CD4-positive, CD25-positive, alpha-beta regulatory T cell (primary cell): ENCODE measurements around the gene DCAF8. TPM values are rescaled to one million over a fixed set of nuclear protein-coding genes. Genes with fewer than 3 reads are reported as not detected.

Source experiments
- ATAC-seq, 2 donors: fragments of 150-1000 bp; cut with Tn5 transposase; one replicate each; pipeline ENCODE4 v1.10.0; 2021; ENCODE audit warnings: low read depth in 2 of 2, moderate number of reproducible peaks in 2 of 2, moderate library complexity in 1 of 2
- DNase-seq, 3 donors: peaks; one replicate each; pipeline versions ENCODE4 v3.0.0 to v3.0.0-alpha.2; 2012 to 2022; ENCODE audit warnings: mixed read lengths in 1 of 3
- H3K27ac ChIP-seq: one replicate; pipeline ENCODE4 v1.7.0; 2013; ENCODE audit warnings: mild to moderate bottlenecking, low read length; ENCODE audit not compliant: insufficient read depth, poor library complexity, severe bottlenecking
- H3K27me3 ChIP-seq: one replicate; pipeline ENCODE4 v1.7.0; 2013; ENCODE audit warnings: low read length; ENCODE audit not compliant: control insufficient read depth, insufficient read depth
- H3K36me3 ChIP-seq: one replicate; pipeline ENCODE4 v1.7.0; 2013; ENCODE audit warnings: mild to moderate bottlenecking, low read length, moderate library complexity; ENCODE audit not compliant: control insufficient read depth, insufficient read depth
- H3K4me1 ChIP-seq: 2 replicates; pipeline ENCODE4 v1.7.0; 2013; ENCODE audit warnings: mild to moderate bottlenecking, low read length; ENCODE audit not compliant: insufficient read depth, control insufficient read depth, poor library complexity, severe bottlenecking
- H3K4me3 ChIP-seq: one replicate; pipeline ENCODE4 v1.7.0; 2013; ENCODE audit warnings: low read depth, mild to moderate bottlenecking, low read length, moderate library complexity
- H3K9me3 ChIP-seq, 2 experiments: 1 replicate in 1 of 2; 2 replicates in 1 of 2; pipeline ENCODE4 v1.7.0; 2013; ENCODE audit warnings: low read length in 2 of 2, mild to moderate bottlenecking in 1 of 2, moderate library complexity in 1 of 2; ENCODE audit not compliant: control insufficient read depth in 2 of 2
- H3K27ac Mint-ChIP-seq, 3 donors: one replicate each; pipeline ENCODE4 v1.8.0; 2020 to 2022; ENCODE audit warnings: mild to moderate bottlenecking in 3 of 3, mixed read lengths in 3 of 3, moderate library complexity in 2 of 3
- H3K27me3 Mint-ChIP-seq: one replicate; pipeline ENCODE4 v1.8.0; 2022; ENCODE audit warnings: mild to moderate bottlenecking, mixed read lengths
- H3K36me3 Mint-ChIP-seq: one replicate; pipeline ENCODE4 v1.8.0; 2020; ENCODE audit warnings: mixed read lengths
- H3K4me1 Mint-ChIP-seq, 4 donors: one replicate each; pipeline ENCODE4 v1.8.0; 2020 to 2022; ENCODE audit warnings: mixed read lengths in 4 of 4, mild to moderate bottlenecking in 1 of 4
- H3K4me3 Mint-ChIP-seq, 4 donors: one replicate each; pipeline ENCODE4 v1.8.0; 2020 to 2022; ENCODE audit warnings: mild to moderate bottlenecking in 4 of 4, mixed read lengths in 4 of 4, moderate library complexity in 3 of 4
- H3K9me3 Mint-ChIP-seq, 7 donors: one replicate each; pipeline ENCODE4 v1.8.0; 2020 to 2022; ENCODE audit warnings: mixed read lengths in 7 of 7, mild to moderate bottlenecking in 3 of 7, moderate library complexity in 2 of 7
- polyA plus RNA-seq, 4 donors: library from polyadenylated mRNA; unstranded; fragments of 300-500 nt; fragmentation: Illumina TruSeq; gene quantifications; one replicate each; pipeline ENCODE4 v1.2.3, GENCODE V29; 2021
- total RNA-seq: library from RNA; stranded (reverse); gene quantifications from one replicate; pipeline ENCODE4 v1.2.3, GENCODE V29; 2022

The DCAF8 gene
- 182 TPM for total RNA-seq
- polyA plus RNA-seq, result 10 to 100 TPM; 50.3 to 74.1 (median 54.9) TPM

DNA sequence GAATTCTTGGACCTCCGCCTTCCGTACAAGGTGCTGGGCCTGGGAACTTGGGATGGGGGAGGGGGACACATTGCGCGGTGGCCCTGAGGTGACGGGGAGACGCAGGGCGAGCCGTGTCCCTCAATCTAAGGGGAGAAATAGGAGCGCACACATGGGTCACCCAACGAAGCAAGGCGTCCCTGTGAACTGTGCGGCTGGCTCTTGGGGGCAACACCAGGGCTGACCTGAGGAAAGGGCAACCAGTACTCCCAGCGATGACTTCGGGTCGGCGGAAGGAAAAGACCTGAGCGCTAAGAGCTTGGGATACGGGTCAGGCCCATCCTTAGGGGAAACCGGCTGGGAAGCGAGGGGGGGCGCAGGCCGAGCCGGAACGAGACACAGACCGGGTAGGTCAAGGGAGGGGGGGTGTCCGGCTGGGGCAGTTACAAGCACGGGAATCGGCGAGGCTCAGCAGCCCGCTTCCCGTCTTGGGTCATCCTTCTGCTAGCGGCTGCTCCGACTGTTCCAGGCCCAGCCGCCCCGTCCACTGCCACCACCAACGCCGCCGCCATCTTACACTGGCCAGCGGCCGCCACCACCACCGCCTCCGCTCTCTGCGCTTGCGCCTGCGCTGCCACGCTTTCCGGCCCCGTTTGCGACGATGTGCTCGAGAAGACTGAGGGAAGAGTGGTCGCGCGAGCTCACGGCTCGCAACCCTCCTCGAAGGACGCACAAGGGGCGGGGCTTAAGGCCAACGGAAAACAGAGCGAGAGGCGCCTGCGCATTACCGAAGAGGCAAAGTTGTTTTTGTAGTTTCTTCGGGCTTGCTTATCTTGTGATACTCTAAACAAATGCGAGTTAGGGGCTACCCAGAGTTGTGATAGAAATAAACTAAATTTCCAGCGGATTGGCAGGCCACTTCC lies at the start of gene DCAF8:
DCAF8 (minus strand) TSS at position 657 of the 902 bp plus-strand sequence. CDS start 18,541 bp downstream, outside the sequence.
- peak; percentile 92 to 95 for ATAC-seq
- Mint-ChIP-seq H3K27me3 (no peaks in the 10 kb centered on the region), H3K27ac (peak within 1 kb of the TSS; percentile 98 to 99 (median 98)), H3K36me3 (peaks cover 13% of the 10 kb centered on the region), H3K9me3 (no peaks in the 10 kb centered on the region), H3K4me1 (peaks cover 13 to 60% (median 35%) of the 10 kb centered on the region in 4 donors), H3K4me3 (peak within 1 kb of the TSS; percentile 97 to 99 (median 98))
- H3K27ac ChIP-seq, result peak within 1 kb of the TSS; percentile 98
- peak; percentile 96 to 99 (median 97) for DNase-seq
- H3K36me3 ChIP-seq, result no peaks in the 10 kb centered on the region
- H3K4me1 ChIP-seq, result peaks cover 39% of the 10 kb centered on the region
- H3K27me3 ChIP-seq, result no peaks in the 10 kb centered on the region
- H3K9me3 ChIP-seq, result no peaks in the 10 kb centered on the region
- H3K4me3 ChIP-seq, result peak within 1 kb of the TSS; percentile 98

DNA sequence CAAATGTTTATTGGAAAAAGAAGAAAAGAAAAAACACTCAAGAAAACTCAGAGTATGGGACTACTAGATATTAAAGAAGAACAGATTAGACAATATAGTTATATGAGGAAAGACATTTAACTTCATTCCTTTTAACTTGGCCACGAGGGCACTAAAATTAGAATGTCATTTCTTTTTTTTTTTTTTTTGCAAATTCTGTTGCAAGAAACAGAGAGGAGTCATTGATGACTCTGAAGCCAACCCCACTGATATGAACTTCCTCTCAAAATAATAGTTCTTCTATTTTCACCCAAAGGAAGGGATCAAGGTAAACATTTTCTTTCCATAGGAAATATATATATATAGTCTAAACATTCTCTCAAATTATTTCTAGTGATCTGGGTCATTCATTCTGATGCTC lies 47.2 kb upstream of the DCAF8 start:
- peaks cover 0 to 12% (median 2%) of the 10 kb centered on the region in 4 donors for H3K4me1 Mint-ChIP-seq
- H3K27me3 Mint-ChIP-seq, result no peaks in the 10 kb centered on the region
- Histone ChIP-seq H3K27ac (no peak overlapping the region), H3K4me1 (no peaks in the 10 kb centered on the region), H3K4me3 (no peak overlapping the region), H3K27me3 (no peaks in the 10 kb centered on the region), H3K36me3 (peaks cover 93% of the 10 kb centered on the region), H3K9me3 (no peaks in the 10 kb centered on the region)
- DNase-seq, result no peak
- no peaks in the 10 kb centered on the region for H3K9me3 Mint-ChIP-seq
- peak overlapping the region in 1 of 3 donors; percentile 47 for H3K27ac Mint-ChIP-seq
- H3K36me3 Mint-ChIP-seq, result peaks cover 68% of the 10 kb centered on the region
- H3K4me3 Mint-ChIP-seq, result no peak overlapping the region
- no peak for ATAC-seq

DNA sequence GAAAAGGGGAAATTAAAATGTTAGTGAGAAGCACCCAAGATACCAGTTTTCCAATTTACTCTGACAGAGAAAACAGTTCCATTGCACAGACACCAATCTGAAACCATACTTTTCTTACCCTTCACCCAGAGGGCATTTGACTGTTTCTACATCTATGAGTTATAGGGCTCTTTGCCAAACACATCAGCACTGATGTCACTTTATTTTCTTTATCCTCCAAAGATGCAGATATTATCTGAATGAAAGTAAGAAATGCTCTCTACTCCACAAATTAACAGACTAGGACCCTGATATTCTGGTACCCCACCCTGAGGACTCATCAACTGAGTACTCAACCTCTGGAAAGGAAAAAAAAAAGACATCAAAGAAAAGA lies 46.8 kb upstream of the DCAF8 start:
- H3K4me1 Mint-ChIP-seq, result peaks cover 0 to 12% (median 2%) of the 10 kb centered on the region in 4 donors
- ATAC-seq, result no peak
- H3K9me3 Mint-ChIP-seq, result no peaks in the 10 kb centered on the region
- Histone ChIP-seq H3K27ac (no peak overlapping the region), H3K4me1 (no peaks in the 10 kb centered on the region), H3K27me3 (no peaks in the 10 kb centered on the region), H3K36me3 (peaks cover 93% of the 10 kb centered on the region), H3K4me3 (no peak overlapping the region), H3K9me3 (no peaks in the 10 kb centered on the region)
- no peaks in the 10 kb centered on the region for H3K27me3 Mint-ChIP-seq
- no peak for DNase-seq
- no peak overlapping the region for H3K4me3 Mint-ChIP-seq
- peak overlapping the region in 1 of 3 donors; percentile 47 for H3K27ac Mint-ChIP-seq
- peaks cover 67% of the 10 kb centered on the region for H3K36me3 Mint-ChIP-seq

DNA sequence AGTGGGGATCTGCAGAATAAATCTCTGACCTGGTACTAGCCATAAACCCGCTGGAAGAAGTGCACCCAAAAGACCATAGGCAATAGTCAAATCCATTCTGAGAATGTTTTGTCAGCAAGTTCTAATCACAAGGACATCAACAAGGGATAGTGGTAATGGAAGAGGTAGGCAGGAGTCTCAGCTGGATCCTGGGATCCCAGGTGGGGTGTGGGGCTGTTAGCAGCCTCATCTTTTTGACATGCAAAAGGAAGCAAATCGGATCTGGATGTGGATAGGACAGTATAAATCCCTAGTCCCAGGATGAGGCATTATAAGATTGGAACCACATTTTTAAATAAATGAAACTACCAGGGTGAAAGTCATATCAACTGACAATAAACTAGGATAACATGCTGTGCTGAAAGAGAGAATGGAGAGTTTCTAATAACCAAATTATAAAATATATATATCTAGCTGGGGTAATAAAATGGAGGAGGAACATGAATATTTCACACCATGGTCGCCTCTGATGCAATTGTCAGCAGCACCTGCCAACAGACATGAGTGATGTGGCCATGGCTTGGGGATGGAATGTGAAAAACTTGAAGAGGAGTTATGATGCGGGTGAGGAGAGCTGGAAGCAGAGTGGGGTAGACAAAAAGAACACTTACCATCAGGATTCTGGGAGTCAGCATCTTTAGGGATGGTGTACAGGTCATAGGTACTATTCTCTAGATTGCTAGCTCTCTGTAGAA lies 46.3 kb upstream of the DCAF8 start:
- peaks cover 62% of the 10 kb centered on the region for H3K36me3 Mint-ChIP-seq

DNA sequence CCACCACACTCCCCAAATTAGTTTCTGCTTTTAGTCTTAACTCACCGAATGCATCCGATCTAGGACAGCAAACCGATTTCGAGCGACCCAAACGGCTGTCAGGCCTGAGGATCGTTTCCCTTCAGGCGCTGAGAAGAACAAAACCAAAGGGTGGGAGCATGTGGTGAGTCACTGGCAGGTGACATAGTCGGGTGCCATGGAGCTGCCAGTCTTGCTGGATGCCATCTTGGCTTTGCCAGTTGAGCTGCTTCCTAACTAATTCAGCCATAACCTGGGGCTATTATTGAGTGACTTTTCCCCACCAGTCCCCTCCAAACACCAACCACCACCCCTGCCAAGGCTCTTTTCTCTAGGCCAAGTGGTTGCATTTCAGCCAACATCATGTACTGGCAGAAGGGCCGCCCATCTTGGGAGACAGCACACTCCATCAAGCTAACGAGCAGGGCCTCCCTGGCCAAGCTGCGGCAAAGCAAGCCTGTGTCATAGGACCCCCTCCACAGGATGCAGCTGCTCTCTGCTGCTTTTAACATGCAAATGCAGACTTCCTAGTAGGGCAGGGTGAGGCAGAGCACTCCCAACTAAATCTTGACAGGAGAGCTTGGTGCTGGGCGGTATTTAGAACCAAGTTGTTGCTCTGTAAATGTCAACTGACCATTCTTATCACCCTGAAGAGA lies 44.9 kb upstream of the DCAF8 start:
- H3K4me3 Mint-ChIP-seq, result no peak overlapping the region
- H3K36me3 Mint-ChIP-seq, result peaks cover 60% of the 10 kb centered on the region
- Histone ChIP-seq H3K4me3 (no peak overlapping the region), H3K4me1 (no peaks in the 10 kb centered on the region), H3K27me3 (no peaks in the 10 kb centered on the region), H3K9me3 (no peaks in the 10 kb centered on the region), H3K27ac (no peak overlapping the region), H3K36me3 (peaks cover 90% of the 10 kb centered on the region)
- no peak overlapping the region for H3K27ac Mint-ChIP-seq
- ATAC-seq (no peak), DNase-seq (no peak)
- H3K9me3 Mint-ChIP-seq, result no peaks in the 10 kb centered on the region
- H3K4me1 Mint-ChIP-seq, result peaks cover 0 to 10% (median 0%) of the 10 kb centered on the region in 4 donors
- no peaks in the 10 kb centered on the region for H3K27me3 Mint-ChIP-seq

More for the DNA sequence above, 46.3 kb upstream of the DCAF8 start:
- no peaks in the 10 kb centered on the region for H3K9me3 Mint-ChIP-seq
- H3K4me1 Mint-ChIP-seq, result peaks cover 0 to 12% (median under 1%) of the 10 kb centered on the region in 4 donors
- H3K27me3 Mint-ChIP-seq, result no peaks in the 10 kb centered on the region
- H3K27ac Mint-ChIP-seq, result peak overlapping the region in 2 of 3 donors; percentile 14 to 49
- no peak for ATAC-seq
- DNase-seq, result no peak
- H3K4me3 Mint-ChIP-seq, result no peak overlapping the region
- H3K27ac ChIP-seq, result no peak overlapping the region
- no peaks in the 10 kb centered on the region for H3K27me3 ChIP-seq
- H3K36me3 ChIP-seq, result peaks cover 93% of the 10 kb centered on the region
- no peak overlapping the region for H3K4me3 ChIP-seq
- H3K4me1 ChIP-seq, result no peaks in the 10 kb centered on the region
- H3K9me3 ChIP-seq, result no peaks in the 10 kb centered on the region

DNA sequence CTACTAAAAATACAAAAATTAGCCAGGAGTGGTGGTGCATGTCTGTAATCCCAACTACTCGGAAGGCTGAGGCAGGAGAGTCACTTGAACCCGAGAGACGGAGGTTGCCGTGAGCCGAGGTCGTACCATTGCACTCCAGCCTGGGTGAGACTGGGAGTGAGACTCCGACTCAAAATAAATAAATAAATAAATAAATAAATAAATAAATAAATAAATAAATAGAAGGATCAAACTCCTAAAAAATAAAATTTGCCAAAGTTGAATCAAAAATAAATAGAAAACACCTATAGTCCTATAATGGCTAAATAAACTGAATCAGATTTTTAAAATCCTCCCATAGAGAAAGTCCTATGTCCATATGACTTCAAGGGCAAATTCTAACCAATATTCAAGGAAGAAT lies 37.8 kb upstream of the DCAF8 start:
- no peak overlapping the region for H3K27ac ChIP-seq
- no peak overlapping the region for H3K27ac Mint-ChIP-seq
- no peaks in the 10 kb centered on the region for H3K4me1 ChIP-seq
- H3K4me3 Mint-ChIP-seq, result no peak overlapping the region
- H3K27me3 Mint-ChIP-seq, result no peaks in the 10 kb centered on the region
- ATAC-seq (no peak), DNase-seq (no peak)
- peaks cover 87% of the 10 kb centered on the region for H3K36me3 ChIP-seq
- peaks cover 53% of the 10 kb centered on the region for H3K36me3 Mint-ChIP-seq
- no peaks in the 10 kb centered on the region for H3K9me3 ChIP-seq
- no peaks in the 10 kb centered on the region for H3K9me3 Mint-ChIP-seq
- peaks cover 0 to 4% (median 0%) of the 10 kb centered on the region in 4 donors for H3K4me1 Mint-ChIP-seq
- no peaks in the 10 kb centered on the region for H3K27me3 ChIP-seq
- H3K4me3 ChIP-seq, result no peak overlapping the region

DNA sequence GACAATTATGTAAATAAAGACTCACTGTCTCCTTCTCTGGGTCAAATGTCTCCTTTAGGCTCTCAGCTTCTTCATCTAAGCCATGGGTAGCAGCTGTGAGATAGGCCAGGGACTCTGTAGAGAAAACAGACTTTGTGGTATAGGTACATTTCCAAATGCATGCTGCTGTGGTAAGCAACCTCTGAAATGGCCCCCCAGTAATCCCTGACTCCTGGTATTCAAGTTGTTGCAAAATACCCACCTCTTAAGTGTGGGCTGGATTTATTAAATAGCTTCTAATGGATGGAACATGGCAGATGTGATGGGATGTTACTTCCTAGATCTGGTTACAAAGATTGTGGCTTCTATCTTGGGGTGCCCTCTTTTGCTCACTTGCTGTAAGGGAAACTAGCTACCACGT lies 33.7 kb upstream of the DCAF8 start:
- Mint-ChIP-seq H3K36me3 (peaks cover 76% of the 10 kb centered on the region), H3K4me3 (no peak overlapping the region), H3K27me3 (no peaks in the 10 kb centered on the region), H3K4me1 (peaks cover 3 to 12% (median 5%) of the 10 kb centered on the region in 4 donors), H3K27ac (no peak overlapping the region), H3K9me3 (no peaks in the 10 kb centered on the region)
- Histone ChIP-seq H3K9me3 (no peaks in the 10 kb centered on the region), H3K27me3 (no peaks in the 10 kb centered on the region), H3K4me1 (peaks cover 2% of the 10 kb centered on the region), H3K27ac (no peak overlapping the region), H3K36me3 (peaks cover 98% of the 10 kb centered on the region), H3K4me3 (no peak overlapping the region)
- ATAC-seq, result no peak
- no peak for DNase-seq
